PFSK-1 (cell line): ENCODE measurements around the gene NT5M.

ENCODE experiments used
- FOXP2 ChIP-seq: optimal IDR thresholded peaks from 2 replicates; pipeline ENCODE3; 2011; ENCODE audit warnings: borderline replicate concordance, control low read depth, inconsistent platforms; ENCODE audit not compliant: insufficient read depth; ENCODE audit errors: extremely low read length, extremely low read depth
- POLR2AphosphoS5 ChIP-seq: IDR thresholded peaks from 2 replicates; pipeline ENCODE4 v1.6.1; 2012; ENCODE audit warnings: low read depth, mild to moderate bottlenecking, control low read depth, low read length, moderate library complexity
- REST ChIP-seq, 2 experiments: IDR thresholded peaks; 2 replicates each; pipeline versions ENCODE4 v1.6.1 to v1.8.0; 2011 to 2012; ENCODE audit warnings: low read depth in 2 of 2, low read length in 2 of 2, control low read depth in 1 of 2, inconsistent platforms in 1 of 2, mild to moderate bottlenecking in 1 of 2, moderate library complexity in 1 of 2; ENCODE audit not compliant: insufficient read depth in 1 of 2
- SIN3A ChIP-seq: IDR thresholded peaks from 2 replicates; pipeline ENCODE4 v1.6.1; 2012; ENCODE audit warnings: mild to moderate bottlenecking, low read length, moderate library complexity, borderline replicate concordance; ENCODE audit not compliant: insufficient read depth
- TAF1 ChIP-seq: IDR thresholded peaks from 2 replicates; pipeline ENCODE4 v1.6.1; 2012; ENCODE audit warnings: low read length, control low read depth, borderline replicate concordance; ENCODE audit not compliant: insufficient read depth

The NT5M gene

GRCh38 chr17:17352836-17353624, 49.9 kb downstream of the NT5M start:
- TF ChIP-seq REST (IDR thresholded peaks at IDR 0.05; ENCODE audit: insufficient read depth in 1 of 2, low read depth in 2 of 2, low read length in 2 of 2), result no peak
- TF ChIP-seq POLR2AphosphoS5, result no peak
- TF ChIP-seq FOXP2, result no peak
- no peak for TF ChIP-seq SIN3A
- no peak for TF ChIP-seq TAF1

- TF ChIP-seq SIN3A, result no peak
- no peak for TF ChIP-seq FOXP2
- TF ChIP-seq POLR2AphosphoS5, result no peak
- TF ChIP-seq REST (IDR thresholded peaks at IDR 0.05; ENCODE audit: insufficient read depth in 1 of 2, low read depth in 2 of 2, low read length in 2 of 2), result no peak
- TF ChIP-seq TAF1, result no peak
Observed at GRCh38 chr17:17353625-17354484, 50.7 kb downstream of the NT5M start.

- TF ChIP-seq FOXP2 (no peak), SIN3A (no peak), POLR2AphosphoS5 (no peak), TAF1 (no peak), REST (IDR thresholded peaks at IDR 0.05; ENCODE audit: insufficient read depth in 1 of 2, low read depth in 2 of 2, low read length in 2 of 2) (no peak)
Observed at GRCh38 chr17:17354560-17355349, 51.6 kb downstream of the NT5M start.

- TF ChIP-seq REST (IDR thresholded peaks at IDR 0.05; ENCODE audit: insufficient read depth in 1 of 2, low read depth in 2 of 2, low read length in 2 of 2), result no peak
Observed at GRCh38 chr17:17355426-17355825, 52.3 kb downstream of the NT5M start.
